Stomach (tissue), 9 donors: ENCODE data around the gene INVS. TPM values are rescaled to one million over a fixed set of nuclear protein-coding genes. Genes with fewer than 3 reads are reported as not detected.

Experiments
- DNase-seq, 2 donors: peaks; one replicate each; pipeline versions ENCODE4 v3.0.0 to v3.0.0-alpha.2; 2013 to 2019
- H3K27ac ChIP-seq, 5 donors: fragments of 200-600 bp in 4 of 5; sonication (generic) in 4 of 5; one replicate each; pipeline ENCODE4 v1.5.1; 2013 to 2019; ENCODE audit warnings: mild to moderate bottlenecking in 1 of 5, moderate library complexity in 1 of 5
- H3K27me3 ChIP-seq, 3 donors: fragments of 200-600 bp; sonication (generic); one replicate each; pipeline ENCODE4 v1.5.1; 2017 to 2019; ENCODE audit warnings: mixed run types in 1 of 3
- H3K36me3 ChIP-seq, 4 donors: fragments of 200-600 bp; sonication (generic); 1 replicate in 3 of 4; 2 replicates in 1 of 4; pipeline ENCODE4 v1.5.1; 2016 to 2019
- H3K4me1 ChIP-seq, 4 donors: fragments of 200-600 bp; sonication (generic); one replicate each; pipeline ENCODE4 v1.5.1; 2016 to 2019
- H3K4me3 ChIP-seq, 4 donors: fragments of 200-600 bp; sonication (generic) in 3 of 4; one replicate each; pipeline ENCODE4 v1.5.1; 2016 to 2019; ENCODE audit warnings: mild to moderate bottlenecking in 1 of 4
- H3K9me3 ChIP-seq, 4 donors: fragments of 200-600 bp; sonication (generic); one replicate each; pipeline ENCODE4 v1.5.1; 2016 to 2019
- EP300 ChIP-seq: sonication (generic); formaldehyde crosslinking; IDR thresholded peaks from one replicate; pipeline ENCODE4 v1.6.1; 2017; ENCODE audit warnings: antibody characterized with exemption
- POLR2A ChIP-seq, 4 donors: fragments of 450-650 bp; IDR thresholded peaks; one replicate each; pipeline ENCODE4 v1.6.1; 2016; ENCODE audit warnings: antibody characterized with exemption in 4 of 4, control low read depth in 2 of 4, mild to moderate bottlenecking in 1 of 4, moderate library complexity in 1 of 4
- POLR2AphosphoS5 ChIP-seq, 3 donors: sonication (generic); formaldehyde crosslinking; IDR thresholded peaks; one replicate each; pipeline ENCODE4 v1.6.1; 2016; ENCODE audit warnings: antibody characterized with exemption in 3 of 3
- WGBS, 5 donors: extraction: QIAGEN DNeasy Blood & Tissue Kit in 3 of 5; methylation state at CpG; one replicate each; pipeline versions ENCODE4 v1.1.5 to v1.1.7; 2013 to 2018; 5-methylcytosine and 5-hydroxymethylcytosine counted together
- intact Hi-C: fragments of 100-400 bp; cut with DNase I; formaldehyde crosslinking; loops from one replicate; pipeline ENCODE4 v1.15.1; 2023; ENCODE audit warnings: low total_unique reads
- polyA plus RNA-seq, 3 donors: library from polyadenylated mRNA; stranded (reverse); fragments of 200-250 nt; gene quantifications; one replicate each; pipeline ENCODE4 v1.2.3, GENCODE V29; 2013
- total RNA-seq, 5 donors: library from RNA; depleted of rRNA; stranded (reverse); fragments of >200 nt; gene quantifications; one replicate each; pipeline versions ENCODE4 v1.1.0 to v1.2.3, GENCODE V29; 2014 to 2016
- TF ChIP-seq, protein P1 (sequence below), 7 experiments: fragments of 450-650 bp in 4 of 7; fragments of 200-600 bp in 3 of 7; sonication (generic) in 3 of 7; IDR thresholded peaks; one replicate each; pipeline ENCODE4 v1.5.1; 2016 to 2019; ENCODE audit warnings: antibody characterized with exemption in 7 of 7, control low read depth in 2 of 7, mild to moderate bottlenecking in 1 of 7
- donor health status: healthy with polysubstance abuse.
- donor health status: Bipolar disorder and iron deficiency.
- donor health status: healthy.

INVS gene
- total and polyA plus RNA-seq, 8 donors = 3.1 to 54.5 (median 16.7) TPM

GRCh38 chr9:100170085-100170484 is 71.0 kb downstream of the INVS start:
- no peaks in the 10 kb centered on the region for H3K27me3 ChIP-seq
- DNase-seq = no peak
- TF ChIP-seq POLR2AphosphoS5 (IDR thresholded peaks at IDR 0.05) (no peak), EP300 (no peak), POLR2A (IDR thresholded peaks at IDR 0.05) (no peak)
- TF ChIP-seq, protein P1, sequence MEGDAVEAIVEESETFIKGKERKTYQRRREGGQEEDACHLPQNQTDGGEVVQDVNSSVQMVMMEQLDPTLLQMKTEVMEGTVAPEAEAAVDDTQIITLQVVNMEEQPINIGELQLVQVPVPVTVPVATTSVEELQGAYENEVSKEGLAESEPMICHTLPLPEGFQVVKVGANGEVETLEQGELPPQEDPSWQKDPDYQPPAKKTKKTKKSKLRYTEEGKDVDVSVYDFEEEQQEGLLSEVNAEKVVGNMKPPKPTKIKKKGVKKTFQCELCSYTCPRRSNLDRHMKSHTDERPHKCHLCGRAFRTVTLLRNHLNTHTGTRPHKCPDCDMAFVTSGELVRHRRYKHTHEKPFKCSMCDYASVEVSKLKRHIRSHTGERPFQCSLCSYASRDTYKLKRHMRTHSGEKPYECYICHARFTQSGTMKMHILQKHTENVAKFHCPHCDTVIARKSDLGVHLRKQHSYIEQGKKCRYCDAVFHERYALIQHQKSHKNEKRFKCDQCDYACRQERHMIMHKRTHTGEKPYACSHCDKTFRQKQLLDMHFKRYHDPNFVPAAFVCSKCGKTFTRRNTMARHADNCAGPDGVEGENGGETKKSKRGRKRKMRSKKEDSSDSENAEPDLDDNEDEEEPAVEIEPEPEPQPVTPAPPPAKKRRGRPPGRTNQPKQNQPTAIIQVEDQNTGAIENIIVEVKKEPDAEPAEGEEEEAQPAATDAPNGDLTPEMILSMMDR (IDR thresholded peaks at IDR 0.05) = no peak
- H3K4me1 ChIP-seq = no peaks in the 10 kb centered on the region
- no peak overlapping the region for H3K27ac ChIP-seq
- H3K4me3 ChIP-seq = no peak overlapping the region
- peaks cover 0 to 13% (median 8%) of the 10 kb centered on the region in 4 donors for H3K36me3 ChIP-seq
- intact Hi-C loops = no loop called here
- peaks cover 0 to 12% (median 7%) of the 10 kb centered on the region in 4 donors for H3K9me3 ChIP-seq

GRCh38 chr9:100170556-100170955 is 71.5 kb downstream of the INVS start:
- Histone ChIP-seq H3K27me3 (no peaks in the 10 kb centered on the region), H3K9me3 (peaks cover 0 to 12% (median 7%) of the 10 kb centered on the region in 4 donors), H3K27ac (no peak overlapping the region), H3K4me3 (no peak overlapping the region), H3K4me1 (no peaks in the 10 kb centered on the region), H3K36me3 (peaks cover 0 to 15% (median 10%) of the 10 kb centered on the region in 4 donors)
- TF ChIP-seq POLR2AphosphoS5 (IDR thresholded peaks at IDR 0.05) (no peak), EP300 (no peak), POLR2A (IDR thresholded peaks at IDR 0.05) (no peak)
- TF ChIP-seq, protein P1 (IDR thresholded peaks at IDR 0.05) = no peak
- intact Hi-C loops = no loop called here
- DNase-seq = no peak

- 74 to 95% (median 82%) methylated on average over 1 of the region's 1 CpG for WGBS, 5 donors
- peaks cover 0 to 8% (median 2%) of the 10 kb centered on the region in 4 donors for H3K36me3 ChIP-seq
- no peaks in the 10 kb centered on the region for H3K4me1 ChIP-seq
- peaks cover 8 to 41% (median 19%) of the 10 kb centered on the region in 4 donors for H3K9me3 ChIP-seq
- intact Hi-C loops = no loop called here
- no peak for DNase-seq
- no peak overlapping the region for H3K4me3 ChIP-seq
- TF ChIP-seq, protein P1 (IDR thresholded peaks at IDR 0.05) = no peak
- no peak for TF ChIP-seq POLR2A (IDR thresholded peaks at IDR 0.05)
- no peak for TF ChIP-seq POLR2AphosphoS5 (IDR thresholded peaks at IDR 0.05)
- TF ChIP-seq EP300 = no peak
- H3K27ac ChIP-seq = no peak overlapping the region
- no peaks in the 10 kb centered on the region for H3K27me3 ChIP-seq
Measured at GRCh38 chr9:100186356-100186755, 87.3 kb downstream of the INVS start.

DNA sequence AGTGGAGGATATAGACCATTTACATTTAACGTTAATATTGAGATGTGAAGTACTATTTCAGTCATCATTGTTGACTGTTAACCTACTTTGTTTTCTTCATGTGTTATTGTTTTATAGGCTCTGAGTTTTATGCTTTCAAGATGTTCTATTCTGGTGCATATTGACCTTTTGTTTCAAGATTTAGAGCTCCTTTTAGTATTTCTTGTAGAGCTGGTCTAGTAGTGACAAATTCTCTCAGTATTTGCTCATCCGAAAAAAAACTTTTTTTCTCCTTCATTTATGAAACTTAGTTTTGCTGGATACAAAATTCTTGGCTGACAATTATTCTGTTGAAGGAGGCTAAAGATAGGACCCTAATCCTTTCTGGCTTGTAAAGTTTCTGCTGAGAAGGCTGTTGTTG is 91.3 kb downstream of the INVS start:
- Histone ChIP-seq H3K4me3 (no peak overlapping the region), H3K9me3 (peaks cover 8 to 40% (median 20%) of the 10 kb centered on the region in 4 donors), H3K27me3 (no peaks in the 10 kb centered on the region), H3K4me1 (no peaks in the 10 kb centered on the region), H3K27ac (no peak overlapping the region), H3K36me3 (peaks cover 0 to 26% (median 5%) of the 10 kb centered on the region in 4 donors)
- TF ChIP-seq POLR2A (IDR thresholded peaks at IDR 0.05) = no peak
- no peak for TF ChIP-seq EP300
- WGBS, 5 donors = 93 to 96% (median 96%) methylated on average over 2 of the region's 2 CpGs
- DNase-seq = no peak
- intact Hi-C loops = no loop called here

DNA sequence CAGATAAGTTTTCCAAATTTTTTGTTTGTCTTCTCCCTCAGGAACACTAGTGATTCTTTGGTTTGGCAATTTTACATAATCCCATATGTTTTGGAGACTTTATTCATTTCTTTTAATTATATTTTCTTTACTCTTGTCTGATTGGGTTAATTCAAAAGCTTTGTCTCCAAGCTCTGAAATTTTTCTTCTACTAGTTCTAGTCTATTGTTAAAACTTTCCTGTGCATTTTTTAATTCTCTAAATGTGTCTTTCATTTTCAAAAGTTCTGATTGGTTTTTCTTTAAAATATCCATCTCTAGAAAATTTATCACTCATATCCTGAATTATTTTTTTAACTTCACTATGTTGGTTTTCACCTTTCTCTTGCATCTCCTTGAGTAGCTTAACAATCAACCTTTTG is 92.2 kb downstream of the INVS start:
- H3K4me3 ChIP-seq = no peak overlapping the region
- no peak for DNase-seq
- H3K36me3 ChIP-seq = peaks cover 0 to 23% (median 4%) of the 10 kb centered on the region in 4 donors
- no peak overlapping the region for H3K27ac ChIP-seq
- no peaks in the 10 kb centered on the region for H3K27me3 ChIP-seq
- no peaks in the 10 kb centered on the region for H3K4me1 ChIP-seq
- intact Hi-C loops = no loop called here
- TF ChIP-seq POLR2A (IDR thresholded peaks at IDR 0.05) = no peak
- no peak for TF ChIP-seq EP300
- TF ChIP-seq, protein P1 (IDR thresholded peaks at IDR 0.05) = no peak
- TF ChIP-seq POLR2AphosphoS5 (IDR thresholded peaks at IDR 0.05) = no peak
- H3K9me3 ChIP-seq = peaks cover 8 to 40% (median 20%) of the 10 kb centered on the region in 4 donors
